Measurements from ENCODE around the gene NOL9.
"Not testable (repeated sequence)": the region's sequence is repeated elsewhere in the genome, so short reads cannot be mapped to it uniquely, and the experiment has no call there.

The NOL9 gene

DNA sequence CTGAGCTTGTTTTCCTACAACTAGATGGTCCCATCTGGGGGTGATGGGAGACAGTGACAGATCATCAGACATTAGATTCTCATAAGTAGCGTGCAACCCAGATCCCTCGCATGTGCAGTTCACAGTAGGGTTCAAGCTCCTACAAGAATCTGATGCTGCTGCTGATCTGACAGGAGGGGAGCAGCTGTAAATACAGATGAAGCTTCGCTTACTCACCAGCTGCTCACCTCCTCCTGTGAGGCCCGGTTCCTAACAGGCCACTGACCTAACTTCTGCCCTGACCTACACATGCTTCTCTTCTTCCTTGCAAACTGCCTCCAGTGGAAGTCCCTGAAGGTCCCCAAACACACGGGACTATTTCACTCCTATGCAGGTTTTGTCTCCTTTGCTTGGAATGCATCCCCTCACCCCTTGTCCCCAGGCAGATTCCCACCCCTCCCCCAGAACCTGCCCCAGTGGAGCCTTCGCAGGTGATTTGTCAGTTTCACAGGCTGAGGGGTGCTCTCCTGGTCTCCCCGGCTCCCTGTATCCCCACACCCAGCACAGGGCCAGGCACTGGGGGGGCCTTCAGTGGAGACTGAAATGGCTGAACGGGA lies 19.8 kb upstream of the NOL9 start:
- in situ Hi-C loops (cut with HindIII; ENCODE audit: low sequenced_read_pairs): no loop called here

DNA sequence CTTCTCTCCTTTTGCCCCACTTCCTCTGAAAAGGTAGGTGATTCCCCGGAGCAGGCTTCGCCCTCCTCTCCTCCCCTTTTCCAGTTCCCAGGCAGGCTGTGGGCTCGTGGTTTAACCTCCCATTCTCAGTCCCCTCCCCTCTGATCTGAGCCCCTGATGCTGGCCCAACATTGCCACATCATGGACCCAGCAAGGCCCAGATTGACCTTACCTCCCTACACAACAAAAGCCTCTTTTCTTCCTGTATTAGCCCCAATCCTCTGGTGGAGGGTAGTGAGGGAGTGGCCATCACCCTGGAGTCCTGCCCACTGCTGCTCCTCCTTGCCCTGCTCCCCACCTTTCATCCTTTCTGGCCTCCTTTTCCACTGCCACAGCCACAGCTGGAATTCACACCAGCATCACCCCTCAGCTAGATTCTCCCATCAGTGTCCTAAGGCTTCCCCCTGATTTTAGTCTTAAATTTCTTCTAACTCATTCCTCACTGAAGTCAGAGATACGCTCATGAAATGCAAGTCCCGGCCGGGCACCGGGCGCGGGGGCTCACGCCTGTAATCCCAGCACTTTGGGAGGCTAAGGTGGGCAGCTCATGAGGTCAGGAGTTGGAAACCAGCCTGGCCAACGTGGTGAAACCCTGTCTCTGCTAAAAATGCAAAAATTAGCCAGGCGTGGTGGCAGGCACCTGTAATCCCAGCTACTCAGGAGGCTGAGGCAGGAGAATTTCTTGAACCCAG lies 18.5 kb upstream of the NOL9 start:
- in situ Hi-C loops (cut with HindIII; ENCODE audit: low sequenced_read_pairs): no loop called here

DNA sequence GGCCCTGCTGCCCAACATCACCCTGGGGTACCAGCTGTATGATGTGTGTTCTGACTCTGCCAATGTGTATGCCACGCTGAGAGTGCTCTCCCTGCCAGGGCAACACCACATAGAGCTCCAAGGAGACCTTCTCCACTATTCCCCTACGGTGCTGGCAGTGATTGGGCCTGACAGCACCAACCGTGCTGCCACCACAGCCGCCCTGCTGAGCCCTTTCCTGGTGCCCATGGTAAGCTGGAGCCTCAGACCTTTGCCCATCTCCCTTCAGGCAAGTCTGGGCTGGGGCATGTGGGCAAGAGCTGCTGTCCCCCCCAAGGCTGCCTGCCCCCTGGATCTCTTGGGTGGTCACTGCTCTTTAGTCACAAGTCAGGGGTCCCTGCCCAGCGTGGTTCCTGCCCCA lies 16.7 kb upstream of the NOL9 start:
- in situ Hi-C loops (cut with HindIII; ENCODE audit: low sequenced_read_pairs): no loop called here

DNA sequence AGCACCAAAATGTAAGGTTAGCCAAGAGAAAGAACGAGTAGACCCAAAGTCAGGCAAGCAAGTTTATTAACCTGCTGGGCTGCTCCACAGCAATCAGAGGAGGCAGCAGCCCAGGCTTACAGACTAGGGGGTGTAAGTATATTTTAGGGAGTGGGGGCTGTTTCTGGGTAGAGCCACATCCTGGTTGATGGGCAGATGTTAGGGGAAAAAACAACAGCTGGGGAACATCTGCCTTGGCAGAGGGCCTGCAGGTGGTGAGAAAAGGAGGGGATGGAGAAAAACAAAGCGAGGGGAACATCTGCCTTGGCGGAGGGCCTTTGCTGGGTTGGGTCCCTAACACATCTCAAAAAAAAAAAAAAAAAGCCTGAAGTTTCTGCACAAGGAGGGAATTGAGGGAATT lies 15.8 kb upstream of the NOL9 start:
- in situ Hi-C loops (cut with HindIII; ENCODE audit: low sequenced_read_pairs): no loop called here

DNA sequence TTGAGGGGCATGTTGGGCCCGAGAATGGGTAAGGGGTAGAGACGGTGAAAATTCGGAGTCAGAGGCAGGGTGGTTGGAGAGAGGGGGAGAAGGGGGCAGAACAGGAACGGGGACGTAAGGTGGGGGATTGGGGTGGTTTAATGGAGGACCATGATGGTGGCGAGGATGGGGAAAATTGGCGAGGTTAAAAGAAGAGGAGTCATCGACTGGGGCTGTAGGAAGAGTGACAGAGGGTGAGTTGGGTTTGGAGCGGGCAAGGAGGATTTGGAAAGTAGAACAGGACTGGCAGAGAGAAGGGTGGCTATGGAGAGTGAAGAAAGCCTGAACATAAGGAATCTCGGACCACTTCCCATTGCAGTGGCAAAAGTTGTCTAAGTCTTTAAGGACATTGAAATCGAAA lies 14.7 kb upstream of the NOL9 start:
- in situ Hi-C loops (cut with HindIII; ENCODE audit: low sequenced_read_pairs): no loop called here

DNA sequence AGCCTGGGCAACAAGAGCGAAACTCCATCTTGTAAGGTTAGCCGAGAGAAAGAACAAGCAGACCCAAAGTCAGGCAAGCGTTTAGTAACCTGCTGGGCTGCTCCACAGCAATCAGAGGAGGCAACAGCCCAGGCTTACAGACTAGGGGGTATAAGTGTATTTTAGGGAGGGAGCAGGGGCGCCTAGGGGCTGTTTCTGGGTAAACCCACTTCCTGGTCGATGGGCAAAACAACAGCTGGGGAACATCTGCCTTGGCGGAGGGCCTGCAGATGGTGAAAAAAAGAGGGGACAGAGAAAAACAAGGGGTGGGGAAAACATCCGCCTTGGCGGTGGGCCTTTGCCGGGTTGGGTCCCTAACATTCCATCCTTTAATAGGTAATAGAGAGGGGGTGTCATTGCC lies 6.0 kb upstream of the NOL9 start:
- in situ Hi-C loops (cut with HindIII; ENCODE audit: low sequenced_read_pairs): no loop called here

DNA sequence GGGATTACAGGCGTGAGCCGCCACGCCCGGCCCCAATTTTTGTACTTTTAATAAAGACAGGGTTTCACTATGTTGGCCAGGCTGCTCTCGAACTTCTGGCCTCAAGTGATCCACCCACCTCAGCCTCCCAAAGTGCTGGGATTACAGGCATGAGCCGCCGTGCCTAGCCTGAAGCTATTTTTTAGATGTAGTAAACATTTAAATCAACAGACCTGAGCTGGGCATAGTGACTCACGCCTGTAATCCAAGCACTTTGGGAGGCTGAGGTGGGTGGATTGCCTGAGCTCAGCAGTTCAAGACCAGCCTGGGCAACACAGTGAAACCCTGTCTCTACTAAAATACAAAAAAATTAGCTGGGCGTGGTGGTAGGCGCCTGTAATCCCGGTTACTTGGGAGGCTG lies 4.8 kb upstream of the NOL9 start:
- in situ Hi-C loops (cut with HindIII; ENCODE audit: low sequenced_read_pairs): not testable (repeated sequence)

DNA sequence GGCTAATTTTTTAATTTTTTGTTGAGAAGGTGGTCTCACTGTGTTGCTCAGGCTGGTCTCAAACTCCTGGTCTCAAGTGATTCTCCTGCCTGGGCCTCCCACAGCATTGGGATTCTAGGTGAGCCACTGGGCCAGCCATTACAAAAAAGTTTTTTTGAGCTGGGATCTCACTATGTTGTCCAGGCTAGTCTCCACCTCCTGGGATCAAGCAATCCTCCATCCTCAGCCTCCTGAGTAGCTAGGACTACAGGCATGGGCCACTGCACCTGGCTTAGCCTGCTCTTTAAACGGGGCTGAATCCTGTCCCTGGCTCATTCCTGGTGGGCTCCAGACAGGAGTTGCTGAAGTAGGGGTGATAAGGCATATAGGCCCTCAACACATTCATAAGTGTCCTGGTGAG lies 3.3 kb upstream of the NOL9 start:
- in situ Hi-C loops (cut with HindIII; ENCODE audit: low sequenced_read_pairs): no loop called here

DNA sequence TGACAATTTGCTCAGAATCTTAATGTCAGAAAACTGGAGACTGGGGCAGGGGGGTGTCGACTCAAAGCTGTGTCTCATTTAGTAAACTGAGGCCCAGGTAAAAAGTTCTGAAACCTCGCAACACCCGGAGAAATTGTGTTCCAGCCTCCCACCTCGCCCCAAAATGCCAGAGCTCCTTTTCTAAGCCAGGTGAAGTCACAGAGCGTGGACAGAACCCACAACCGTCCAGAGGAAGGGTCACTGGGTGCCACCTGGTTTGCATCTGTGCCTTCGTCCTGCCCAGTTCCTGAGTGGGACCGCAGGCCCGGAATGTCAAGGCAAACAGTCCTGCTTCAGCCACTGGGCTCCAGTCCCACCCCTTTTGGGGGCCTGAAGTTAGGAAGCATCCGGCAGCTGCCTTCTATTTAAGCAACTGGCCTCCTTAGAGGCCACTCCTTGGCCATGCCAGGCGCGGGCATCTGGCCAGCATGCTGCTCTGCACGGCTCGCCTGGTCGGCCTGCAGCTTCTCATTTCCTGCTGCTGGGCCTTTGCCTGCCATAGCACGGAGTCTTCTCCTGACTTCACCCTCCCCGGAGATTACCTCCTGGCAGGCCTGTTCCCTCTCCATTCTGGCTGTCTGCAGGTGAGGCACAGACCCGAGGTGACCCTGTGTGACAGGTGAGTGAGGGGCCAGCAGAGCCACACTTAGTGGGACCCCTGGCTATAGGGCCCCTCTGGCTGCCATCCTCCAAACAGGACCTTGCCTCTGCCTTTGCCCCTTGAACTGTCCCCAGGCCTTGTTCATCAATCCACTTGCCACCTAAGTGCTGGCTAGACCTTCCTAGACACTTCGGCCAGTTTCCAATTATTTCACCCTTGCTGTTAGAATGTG lies 830 bp upstream of the NOL9 start, which contains the start of gene TAS1R1:
TAS1R1 (plus strand) TSS at position 401 of the 872 bp plus-strand sequence; CDS start at position 468, 67 bp downstream.
- in situ Hi-C loops (cut with HindIII; ENCODE audit: low sequenced_read_pairs): no loop called here

DNA sequence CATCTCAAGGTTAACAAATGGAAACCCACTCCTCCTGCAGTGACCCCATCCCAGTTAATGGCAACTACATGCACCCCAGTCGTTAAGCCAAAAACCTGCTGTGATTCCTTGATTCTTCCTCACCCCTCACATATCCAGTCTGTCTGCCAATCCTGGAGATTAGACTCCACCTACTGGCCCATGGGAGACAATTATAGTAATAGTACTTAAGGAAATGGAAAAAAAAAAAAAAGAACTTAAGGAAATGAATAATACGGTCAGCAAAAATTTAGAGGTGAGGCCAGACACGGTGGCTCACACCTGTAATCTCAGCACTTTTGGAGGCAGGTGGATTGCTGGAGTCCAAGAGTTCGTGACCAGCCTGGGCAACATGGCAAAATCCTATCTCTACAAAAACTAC lies 7.0 kb downstream of the NOL9 start:
- in situ Hi-C loops (cut with HindIII; ENCODE audit: low sequenced_read_pairs): no loop called here

DNA sequence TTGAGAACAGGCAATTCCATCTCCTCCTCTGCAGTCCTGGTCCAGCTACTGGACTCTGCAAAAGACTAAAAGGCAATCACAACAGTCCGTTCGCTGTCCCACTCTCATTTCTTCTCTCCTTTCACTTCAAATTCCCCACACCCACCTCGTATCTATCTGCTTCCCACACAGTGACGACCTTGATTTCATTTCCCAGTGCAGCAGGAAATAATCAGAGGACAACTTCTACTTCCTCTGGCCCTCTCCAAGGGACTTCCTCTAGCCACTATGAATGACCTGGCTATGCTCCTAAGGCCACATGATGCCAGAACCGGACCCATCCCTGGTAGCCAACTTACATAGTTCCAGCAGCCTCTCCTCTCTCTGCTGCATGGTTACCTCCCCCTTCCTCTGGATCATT lies 8.0 kb downstream of the NOL9 start:
- in situ Hi-C loops (cut with HindIII; ENCODE audit: low sequenced_read_pairs): no loop called here

DNA sequence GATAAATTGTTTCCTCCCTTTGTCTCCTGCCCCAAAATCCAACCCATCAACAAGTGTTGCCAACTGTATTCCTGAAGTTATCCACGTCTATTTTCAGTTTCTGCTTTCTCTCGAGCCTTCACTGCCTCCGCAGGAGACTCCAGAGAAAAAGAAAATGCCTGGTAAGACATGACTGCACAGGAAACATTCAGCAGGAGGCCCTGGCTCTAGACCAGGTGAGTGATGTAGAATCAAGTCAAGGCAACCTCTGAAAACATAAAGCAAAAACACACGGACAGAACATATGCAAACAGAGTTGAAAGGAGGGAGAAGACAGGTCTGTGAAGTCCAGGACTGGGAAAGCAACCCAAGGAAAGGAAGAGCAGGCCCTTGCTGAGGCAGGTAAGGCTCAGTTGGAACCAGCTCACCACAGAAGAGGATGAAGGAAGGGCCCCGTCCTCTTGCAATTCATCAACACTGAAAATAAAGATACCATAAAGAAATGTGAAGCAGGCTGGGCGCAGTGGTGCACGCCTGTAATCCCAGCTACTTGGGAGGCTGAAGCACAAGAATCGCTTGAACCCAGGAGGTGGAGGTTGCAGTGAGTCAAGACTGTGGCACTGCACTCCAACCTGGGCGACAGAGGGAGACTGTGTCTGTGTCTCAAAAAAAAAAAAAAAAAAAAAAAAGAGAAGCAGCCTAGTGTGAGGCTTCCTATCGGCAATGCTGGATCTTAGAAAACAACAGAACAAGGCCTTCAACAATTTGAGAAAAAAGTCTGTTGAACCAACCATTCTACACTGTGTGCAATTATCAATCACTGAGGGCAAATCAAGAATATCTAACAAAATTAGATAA lies 8.8 kb downstream of the NOL9 start:
- in situ Hi-C loops (cut with HindIII; ENCODE audit: low sequenced_read_pairs): no loop called here

DNA sequence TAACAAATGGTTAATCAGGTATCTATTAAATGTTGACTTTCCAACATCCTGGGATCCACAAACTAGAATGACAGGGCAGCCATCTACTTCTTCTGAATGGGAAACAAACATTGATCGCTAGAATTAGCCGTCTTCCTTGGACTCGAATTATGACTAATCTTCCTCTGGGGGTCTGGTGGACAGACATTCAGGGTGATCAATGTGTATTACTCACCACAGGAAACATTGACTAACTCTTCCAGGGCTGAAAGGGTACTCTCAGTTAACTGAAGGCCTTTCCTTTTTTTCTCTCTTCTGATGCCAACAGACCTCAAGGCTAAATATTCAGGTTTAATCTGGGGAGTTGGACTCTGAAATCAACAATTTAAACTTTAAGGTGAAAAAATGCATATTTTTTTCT lies 9.5 kb downstream of the NOL9 start:
- in situ Hi-C loops (cut with HindIII; ENCODE audit: low sequenced_read_pairs): no loop called here

DNA sequence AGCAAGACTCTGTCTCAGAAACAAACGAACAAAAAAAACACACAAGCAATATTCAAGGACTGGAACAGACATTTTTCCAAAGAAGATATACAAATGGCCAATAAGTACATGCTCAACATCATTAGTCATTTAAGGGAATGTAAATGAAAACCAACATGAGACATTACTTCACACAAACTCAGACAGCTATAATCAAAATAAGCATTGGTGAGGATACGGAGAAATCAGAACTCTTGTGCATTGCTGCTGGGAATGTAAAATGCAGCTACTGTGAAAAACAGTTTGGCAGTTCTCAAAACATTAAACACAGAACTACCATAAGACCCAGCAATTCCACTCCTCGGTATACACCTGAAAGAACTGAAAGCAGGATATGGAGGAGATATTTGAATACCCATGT lies 15.4 kb downstream of the NOL9 start:
- in situ Hi-C loops (cut with HindIII; ENCODE audit: low sequenced_read_pairs): loop anchor here (5.0 kb wide), 1 partner anchor 47 kb away; the partner anchor contains the start of gene PLEKHG5

DNA sequence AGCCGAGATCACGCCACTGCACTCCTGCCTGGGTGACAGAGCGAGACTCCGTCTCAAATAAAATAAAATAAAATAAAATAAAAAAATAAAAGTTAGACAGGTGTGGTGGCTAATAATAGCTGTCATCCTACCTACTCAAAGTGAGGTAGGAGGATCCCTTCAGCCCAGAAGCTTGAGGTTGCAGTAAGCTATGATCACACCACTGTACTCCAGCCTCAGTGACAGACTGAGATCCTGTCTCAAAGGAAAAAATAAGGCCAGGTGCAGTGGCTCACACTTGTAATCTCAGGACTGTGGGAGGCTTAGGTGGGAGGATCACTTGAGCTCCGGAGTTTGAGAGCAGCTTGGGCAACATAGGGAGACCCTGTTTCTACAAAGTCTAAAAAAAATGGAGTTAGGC lies 18.0 kb downstream of the NOL9 start:
- in situ Hi-C loops (cut with HindIII; ENCODE audit: low sequenced_read_pairs): loop anchor here (5.0 kb wide), 1 partner anchor 44 kb away; the partner anchor contains the start of gene PLEKHG5

DNA sequence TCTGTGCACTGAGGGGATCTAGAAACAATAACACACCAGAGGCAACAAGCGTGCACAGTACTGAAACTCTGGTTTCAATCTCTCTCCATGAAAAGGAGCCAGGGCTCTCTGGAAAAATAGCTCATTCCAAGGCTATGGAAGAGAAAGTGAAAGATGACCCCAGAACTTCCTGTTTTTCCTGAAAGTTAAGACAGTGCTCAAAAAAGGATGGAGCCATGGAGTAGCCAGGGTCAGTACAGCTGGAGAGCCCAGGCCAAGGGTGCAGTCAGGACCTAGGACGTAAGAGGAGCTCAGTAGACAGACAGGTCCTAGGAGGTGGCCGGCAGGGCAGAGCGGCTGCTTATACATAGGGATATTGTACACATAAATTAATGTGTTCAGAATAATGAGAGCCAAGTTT lies 19.1 kb downstream of the NOL9 start:
- in situ Hi-C loops (cut with HindIII; ENCODE audit: low sequenced_read_pairs): loop anchor here (5.0 kb wide), 1 partner anchor 43 kb away; the partner anchor contains the start of gene PLEKHG5

DNA sequence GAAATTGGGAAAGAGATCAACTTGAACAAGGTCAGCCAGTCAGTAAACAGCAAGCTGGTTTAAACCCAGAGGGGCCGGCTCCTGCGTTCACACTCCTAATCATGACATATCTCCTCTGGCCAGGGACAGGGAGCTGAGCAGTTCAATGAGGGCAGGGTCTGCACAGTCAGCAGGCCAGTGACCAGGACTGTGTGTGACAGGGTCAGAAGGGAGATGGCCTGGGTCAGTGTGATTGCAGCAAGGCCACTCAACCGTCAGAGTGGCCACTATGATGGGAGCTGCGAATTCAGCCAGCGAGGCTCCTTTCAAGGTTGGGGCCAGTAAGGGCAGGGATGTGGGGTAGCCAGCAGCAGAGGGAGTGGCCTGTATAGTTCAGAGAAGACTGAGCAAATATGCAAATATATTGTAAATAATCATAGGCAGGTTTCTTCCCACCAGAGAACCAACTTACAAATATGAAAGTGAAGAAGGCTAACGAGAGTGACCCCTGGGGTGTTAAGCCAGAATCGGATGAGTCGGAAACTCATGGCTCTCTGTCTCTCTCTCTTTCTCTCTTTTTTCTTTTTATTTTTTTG lies 20.0 kb downstream of the NOL9 start:
- in situ Hi-C loops (cut with HindIII; ENCODE audit: low sequenced_read_pairs): no loop called here

DNA sequence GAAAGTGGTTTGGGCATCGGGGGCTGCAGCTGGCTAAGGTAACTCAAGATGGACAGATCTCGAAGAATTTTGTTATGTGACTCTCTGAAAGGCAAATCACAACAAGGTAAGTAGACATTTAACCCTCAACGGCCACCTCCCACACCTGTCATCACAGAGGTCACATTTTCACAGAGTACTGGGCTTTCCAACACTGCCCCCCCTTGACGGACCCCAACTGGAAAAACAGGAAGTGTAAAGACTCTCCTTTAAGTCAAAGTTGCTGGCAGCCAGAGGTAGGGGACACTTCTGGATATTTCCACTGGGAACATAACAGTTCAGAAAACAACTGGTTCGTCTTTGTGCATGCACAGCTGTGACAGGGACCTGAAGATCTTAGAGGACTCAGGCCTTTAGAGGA lies 22.3 kb downstream of the NOL9 start:
- in situ Hi-C loops (cut with HindIII; ENCODE audit: low sequenced_read_pairs): no loop called here

DNA sequence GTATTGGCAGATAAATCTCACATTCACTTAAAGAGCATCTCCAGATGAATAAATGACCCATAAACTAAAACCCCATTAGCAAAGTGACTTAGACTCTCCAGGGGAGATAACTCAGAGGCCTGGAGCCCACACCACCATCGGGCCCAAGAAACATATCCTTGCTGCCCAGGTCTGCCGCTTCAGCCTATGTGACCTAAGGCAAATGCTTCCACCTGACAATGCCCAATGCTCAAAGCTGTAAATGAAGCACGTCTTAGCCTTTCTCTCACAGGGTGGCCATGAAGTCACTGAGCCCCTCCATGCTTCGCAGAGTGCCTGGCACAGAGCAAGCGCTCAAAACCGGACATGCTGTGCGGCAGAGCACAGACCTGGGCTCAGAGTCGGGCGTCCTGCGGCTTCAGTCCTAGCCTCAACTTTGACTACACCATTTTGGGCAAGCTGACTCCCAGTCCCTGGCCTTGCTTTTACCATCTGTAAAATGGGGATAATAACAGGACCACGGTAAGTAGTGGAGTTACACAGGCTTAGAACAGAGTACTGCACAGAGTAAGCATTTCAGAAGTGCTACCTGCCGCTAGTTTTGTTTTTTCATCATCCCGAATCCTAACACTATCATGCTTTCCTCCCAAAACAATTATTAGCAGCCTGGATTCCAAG lies 23.7 kb downstream of the NOL9 start:
- in situ Hi-C loops (cut with HindIII; ENCODE audit: low sequenced_read_pairs): no loop called here

DNA sequence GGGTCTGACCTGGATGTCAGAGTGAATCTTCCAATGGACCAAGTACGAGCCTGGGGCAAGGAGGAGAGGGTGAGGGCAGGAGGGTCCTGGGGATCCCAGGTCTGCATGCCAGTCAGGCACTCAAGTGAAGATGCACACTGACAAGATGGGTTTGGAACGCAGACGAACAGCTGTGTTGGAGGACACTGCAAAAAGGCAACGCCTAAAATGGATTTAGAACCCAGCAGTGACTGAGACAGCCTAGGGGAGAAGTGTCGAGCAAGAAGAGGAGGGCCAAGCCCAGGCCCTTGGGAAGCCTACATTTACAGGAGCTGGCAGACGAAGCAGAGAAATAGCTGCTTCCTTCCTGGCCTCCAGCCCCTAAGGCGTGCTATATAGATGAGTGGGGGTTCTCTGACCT lies 25.8 kb downstream of the NOL9 start:
- in situ Hi-C loops (cut with HindIII; ENCODE audit: low sequenced_read_pairs): no loop called here

Data from endothelial cell of hepatic sinusoid (primary cell).